ENCODE results near the gene CNOT1.

Gene CNOT1

GRCh38 chr16:58635502-58635901 lies 5.9 kb upstream of the CNOT1 start:
- no peak overlapping the region for H3K9ac ChIP-seq (ENCODE audit: low read length)
- no peaks in the 10 kb centered on the region for H3K27me3 ChIP-seq (ENCODE audit: low read depth, low read length)
- H2AFZ ChIP-seq (ENCODE audit: low read depth, low read length), result no peak overlapping the region
- peaks cover 16% of the 10 kb centered on the region for H3K4me1 ChIP-seq (ENCODE audit: low read length)
- no peak overlapping the region for H3K4me3 ChIP-seq (ENCODE audit: low read length)
- no peaks in the 10 kb centered on the region for H3K79me2 ChIP-seq (ENCODE audit: low read length)
- no peaks in the 10 kb centered on the region for H3K9me3 ChIP-seq (ENCODE audit: insufficient read depth, low read length)
- TF ChIP-seq EZH2phosphoT487 (IDR thresholded peaks at IDR 0.05; ENCODE audit: low read depth) (no peak), CTCF (IDR thresholded peaks at IDR 0.05; ENCODE audit: low read depth, low read length) (no peak)
- no peak overlapping the region for H3K4me2 ChIP-seq (ENCODE audit: low read length)
- no peaks in the 10 kb centered on the region for H3K36me3 ChIP-seq (replicated peaks; ENCODE audit: low read depth, low read length)
- no peaks in the 10 kb centered on the region for H4K20me1 ChIP-seq (ENCODE audit: insufficient read depth, low read length)
- H3K27ac ChIP-seq (ENCODE audit: low read length), result no peak overlapping the region

- Histone ChIP-seq H3K79me2 (ENCODE audit: low read length) (peaks cover 4% of the 10 kb centered on the region), H3K4me3 (ENCODE audit: low read length) (no peak overlapping the region), H3K27ac (ENCODE audit: low read length) (no peak overlapping the region), H4K20me1 (ENCODE audit: insufficient read depth, low read length) (no peaks in the 10 kb centered on the region), H3K36me3 (replicated peaks; ENCODE audit: low read depth, low read length) (no peaks in the 10 kb centered on the region), H3K9ac (ENCODE audit: low read length) (no peak overlapping the region), H3K9me3 (ENCODE audit: insufficient read depth, low read length) (no peaks in the 10 kb centered on the region), H3K27me3 (ENCODE audit: low read depth, low read length) (no peaks in the 10 kb centered on the region), H3K4me1 (ENCODE audit: low read length) (peaks cover 8% of the 10 kb centered on the region; the same call in 1 of the 2 replicates), H2AFZ (ENCODE audit: low read depth, low read length) (no peak overlapping the region), H3K4me2 (ENCODE audit: low read length) (no peak overlapping the region)
- TF ChIP-seq CTCF (IDR thresholded peaks at IDR 0.05; ENCODE audit: low read depth, low read length) (no peak), EZH2phosphoT487 (IDR thresholded peaks at IDR 0.05; ENCODE audit: low read depth) (no peak)
Observed at GRCh38 chr16:58634265-58634802, 4.7 kb upstream of the CNOT1 start.

GRCh38 chr16:58628845-58629732 lies 537 bp downstream of the CNOT1 start:
- no peaks in the 10 kb centered on the region for H3K9me3 ChIP-seq (ENCODE audit: insufficient read depth, low read length)
- H3K4me1 ChIP-seq (ENCODE audit: low read length), result peaks cover 22% of the 10 kb centered on the region
- H3K9ac ChIP-seq (ENCODE audit: low read length), result peak overlapping the region; percentile 97
- peaks cover 48% of the 10 kb centered on the region for H4K20me1 ChIP-seq (ENCODE audit: insufficient read depth, low read length)
- H3K36me3 ChIP-seq (replicated peaks; ENCODE audit: low read depth, low read length), result peaks cover 25% of the 10 kb centered on the region
- no peak for TF ChIP-seq CTCF (IDR thresholded peaks at IDR 0.05; ENCODE audit: low read depth, low read length)
- TF ChIP-seq EZH2phosphoT487 (IDR thresholded peaks at IDR 0.05; ENCODE audit: low read depth), result no peak
- H3K4me3 ChIP-seq (ENCODE audit: low read length), result peak overlapping the region; percentile 89
- no peak overlapping the region for H2AFZ ChIP-seq (ENCODE audit: low read depth, low read length)
- H3K4me2 ChIP-seq (ENCODE audit: low read length), result peak overlapping the region; percentile 93
- peak overlapping the region; percentile 98 for H3K27ac ChIP-seq (ENCODE audit: low read length)
- H3K79me2 ChIP-seq (ENCODE audit: low read length), result peaks cover 56% of the 10 kb centered on the region
- no peaks in the 10 kb centered on the region for H3K27me3 ChIP-seq (ENCODE audit: low read depth, low read length)

GRCh38 chr16:58624209-58624608 lies 5.4 kb downstream of the CNOT1 start:
- H3K9me3 ChIP-seq (ENCODE audit: insufficient read depth, low read length), result no peaks in the 10 kb centered on the region
- no peak for TF ChIP-seq CTCF (IDR thresholded peaks at IDR 0.05; ENCODE audit: low read depth, low read length)
- no peak for TF ChIP-seq EZH2phosphoT487 (IDR thresholded peaks at IDR 0.05; ENCODE audit: low read depth)
- no peak overlapping the region for H3K27ac ChIP-seq (ENCODE audit: low read length)
- peaks cover 100% of the 10 kb centered on the region for H3K79me2 ChIP-seq (ENCODE audit: low read length)
- no peak overlapping the region for H3K4me3 ChIP-seq (ENCODE audit: low read length)
- no peak overlapping the region for H3K9ac ChIP-seq (ENCODE audit: low read length)
- H3K36me3 ChIP-seq (replicated peaks; ENCODE audit: low read depth, low read length), result peaks cover 58% of the 10 kb centered on the region
- no peak overlapping the region for H3K4me2 ChIP-seq (ENCODE audit: low read length)
- peaks cover 74% of the 10 kb centered on the region for H4K20me1 ChIP-seq (ENCODE audit: insufficient read depth, low read length)
- H2AFZ ChIP-seq (ENCODE audit: low read depth, low read length), result no peak overlapping the region
- no peaks in the 10 kb centered on the region for H3K27me3 ChIP-seq (ENCODE audit: low read depth, low read length)
- H3K4me1 ChIP-seq (ENCODE audit: low read length), result peaks cover 27% of the 10 kb centered on the region
